ENCODE results near the gene C4BPB.

DNA sequence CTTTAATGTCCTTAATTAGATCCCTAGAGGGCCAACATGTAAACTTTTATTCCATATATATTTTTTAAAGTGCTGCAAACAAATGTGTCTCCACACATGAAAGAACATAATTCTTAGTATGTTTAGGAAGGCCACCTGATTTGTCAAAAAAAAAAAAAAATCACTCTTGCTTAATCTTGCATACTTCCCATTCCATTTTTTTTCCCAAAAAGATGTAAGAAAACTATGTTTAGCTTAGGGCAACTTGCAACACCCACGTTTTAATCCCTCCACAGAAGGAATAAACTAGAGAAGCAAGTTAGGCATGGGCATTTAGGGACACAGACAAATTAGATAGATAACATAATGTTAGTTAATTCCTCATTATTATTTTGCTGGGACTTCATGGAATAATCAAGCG is 43.2 kb upstream of the C4BPB start:
- TF ChIP-seq, protein P1, sequence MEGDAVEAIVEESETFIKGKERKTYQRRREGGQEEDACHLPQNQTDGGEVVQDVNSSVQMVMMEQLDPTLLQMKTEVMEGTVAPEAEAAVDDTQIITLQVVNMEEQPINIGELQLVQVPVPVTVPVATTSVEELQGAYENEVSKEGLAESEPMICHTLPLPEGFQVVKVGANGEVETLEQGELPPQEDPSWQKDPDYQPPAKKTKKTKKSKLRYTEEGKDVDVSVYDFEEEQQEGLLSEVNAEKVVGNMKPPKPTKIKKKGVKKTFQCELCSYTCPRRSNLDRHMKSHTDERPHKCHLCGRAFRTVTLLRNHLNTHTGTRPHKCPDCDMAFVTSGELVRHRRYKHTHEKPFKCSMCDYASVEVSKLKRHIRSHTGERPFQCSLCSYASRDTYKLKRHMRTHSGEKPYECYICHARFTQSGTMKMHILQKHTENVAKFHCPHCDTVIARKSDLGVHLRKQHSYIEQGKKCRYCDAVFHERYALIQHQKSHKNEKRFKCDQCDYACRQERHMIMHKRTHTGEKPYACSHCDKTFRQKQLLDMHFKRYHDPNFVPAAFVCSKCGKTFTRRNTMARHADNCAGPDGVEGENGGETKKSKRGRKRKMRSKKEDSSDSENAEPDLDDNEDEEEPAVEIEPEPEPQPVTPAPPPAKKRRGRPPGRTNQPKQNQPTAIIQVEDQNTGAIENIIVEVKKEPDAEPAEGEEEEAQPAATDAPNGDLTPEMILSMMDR (IDR thresholded peaks at IDR 0.05), result no peak
- no peak for TF ChIP-seq EP300 (IDR thresholded peaks at IDR 0.05)
- TF ChIP-seq POLR2A (IDR thresholded peaks at IDR 0.05), result no peak
